Measurements from ENCODE around the gene CCDC171. TPM values are rescaled to one million over a fixed set of nuclear protein-coding genes. Genes with fewer than 3 reads are reported as not detected.
A peak's percentile ranks its signal among the peaks of the same experiment; 100 is the strongest.

CCDC171 gene
- total and polyA plus RNA-seq, 2 donors from 2014 or later, result 1.2 to 5.1 TPM

DNA sequence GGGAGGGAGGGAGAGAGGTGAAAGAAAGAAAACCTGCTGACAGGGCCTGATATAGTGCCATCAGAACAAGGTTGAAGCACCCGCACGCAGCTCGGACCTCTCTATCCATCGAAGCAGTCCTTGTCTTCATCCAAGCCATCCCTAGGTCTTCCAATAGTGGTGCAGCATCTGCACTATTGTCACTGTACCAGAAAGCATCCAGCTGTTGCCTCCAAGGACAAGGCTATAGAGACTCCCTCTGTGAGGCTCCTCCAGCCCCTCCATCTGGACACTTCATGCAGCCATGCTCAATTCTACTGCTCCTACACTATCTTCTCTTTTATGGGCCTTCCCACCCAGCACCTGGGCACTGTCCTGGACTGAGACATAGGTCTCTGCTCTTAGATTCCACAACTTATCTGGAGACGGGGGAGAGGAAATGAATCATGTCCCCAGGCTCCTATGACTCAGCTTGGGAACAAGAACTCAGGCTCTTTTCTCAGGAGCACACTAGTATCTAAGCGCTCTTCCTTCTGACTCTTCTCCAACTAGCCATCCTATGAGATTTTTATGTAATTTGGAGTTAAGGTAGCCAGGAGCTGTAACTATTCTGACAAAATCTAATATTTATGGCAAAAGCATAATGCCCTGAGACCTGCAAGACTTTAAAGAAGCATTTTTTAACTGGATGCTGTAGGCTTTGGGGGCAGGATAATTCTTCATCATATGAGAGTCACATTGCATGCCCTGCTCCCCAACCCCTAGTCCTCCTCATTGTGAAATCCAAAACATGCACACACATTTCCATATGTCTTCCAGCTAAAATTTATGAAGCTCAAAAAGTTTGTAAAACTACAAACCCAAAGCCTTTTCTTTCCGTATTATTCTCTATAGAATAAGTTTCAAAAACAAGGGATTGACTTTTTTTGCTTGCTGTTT is 446.8 kb downstream of the CCDC171 start:
- intact Hi-C loops (cut with DNase I), result no loop called here
- H3K36me3 ChIP-seq (ENCODE audit: control insufficient read depth in 2 of 3, insufficient read depth in 3 of 3, low read length in 3 of 3), result no peaks in the 10 kb centered on the region
- no peaks in the 10 kb centered on the region for H3K9me3 ChIP-seq (ENCODE audit: control insufficient read depth in 2 of 3, insufficient read depth in 1 of 3, low read length in 3 of 3)
- TF ChIP-seq, protein P1, sequence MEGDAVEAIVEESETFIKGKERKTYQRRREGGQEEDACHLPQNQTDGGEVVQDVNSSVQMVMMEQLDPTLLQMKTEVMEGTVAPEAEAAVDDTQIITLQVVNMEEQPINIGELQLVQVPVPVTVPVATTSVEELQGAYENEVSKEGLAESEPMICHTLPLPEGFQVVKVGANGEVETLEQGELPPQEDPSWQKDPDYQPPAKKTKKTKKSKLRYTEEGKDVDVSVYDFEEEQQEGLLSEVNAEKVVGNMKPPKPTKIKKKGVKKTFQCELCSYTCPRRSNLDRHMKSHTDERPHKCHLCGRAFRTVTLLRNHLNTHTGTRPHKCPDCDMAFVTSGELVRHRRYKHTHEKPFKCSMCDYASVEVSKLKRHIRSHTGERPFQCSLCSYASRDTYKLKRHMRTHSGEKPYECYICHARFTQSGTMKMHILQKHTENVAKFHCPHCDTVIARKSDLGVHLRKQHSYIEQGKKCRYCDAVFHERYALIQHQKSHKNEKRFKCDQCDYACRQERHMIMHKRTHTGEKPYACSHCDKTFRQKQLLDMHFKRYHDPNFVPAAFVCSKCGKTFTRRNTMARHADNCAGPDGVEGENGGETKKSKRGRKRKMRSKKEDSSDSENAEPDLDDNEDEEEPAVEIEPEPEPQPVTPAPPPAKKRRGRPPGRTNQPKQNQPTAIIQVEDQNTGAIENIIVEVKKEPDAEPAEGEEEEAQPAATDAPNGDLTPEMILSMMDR (IDR thresholded peaks at IDR 0.05; ENCODE audit: borderline replicate concordance, extremely low read depth, insufficient read depth), result no peak
- H3K4me3 ChIP-seq (ENCODE audit: low read length in 3 of 3), result no peak overlapping the region
- DNase-seq, result peak in 1 of 5 donors; percentile 53
- no peaks in the 10 kb centered on the region for H3K4me1 ChIP-seq (ENCODE audit: control insufficient read depth in 2 of 3, insufficient read depth in 2 of 3, low read depth in 1 of 3, low read length in 3 of 3)
- no peaks in the 10 kb centered on the region for H3K27me3 ChIP-seq (ENCODE audit: control insufficient read depth, insufficient read depth, low read length)
- no peak overlapping the region for H3K9ac ChIP-seq (ENCODE audit: low read length in 3 of 3)
- FAIRE-seq, result no peak
- no peak overlapping the region for H3K27ac ChIP-seq (ENCODE audit: low read depth in 2 of 2, low read length in 2 of 2)

DNA sequence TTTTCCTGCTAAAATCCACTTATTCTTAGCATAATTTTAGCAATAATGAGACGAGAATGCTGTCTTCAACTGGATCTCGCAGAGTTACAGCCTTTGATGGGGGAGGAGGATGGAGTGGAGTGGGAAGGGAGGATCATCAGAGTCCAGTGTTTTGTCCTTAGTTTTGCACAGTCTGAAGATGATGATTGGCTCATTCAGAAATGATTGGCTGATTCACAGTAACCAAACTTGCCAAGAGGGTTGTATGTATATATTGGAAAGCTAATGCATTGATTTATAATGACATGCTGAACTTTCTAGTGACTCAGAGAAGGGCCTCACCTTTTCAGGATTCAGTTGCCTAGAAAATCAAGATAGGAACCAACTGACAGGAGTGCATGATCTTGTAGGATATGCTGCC is 448.0 kb downstream of the CCDC171 start:
- FAIRE-seq, result no peak
- Histone ChIP-seq H3K9me3 (ENCODE audit: control insufficient read depth in 2 of 3, insufficient read depth in 1 of 3, low read length in 3 of 3) (no peaks in the 10 kb centered on the region), H3K36me3 (ENCODE audit: control insufficient read depth in 2 of 3, insufficient read depth in 3 of 3, low read length in 3 of 3) (no peaks in the 10 kb centered on the region), H3K27ac (ENCODE audit: low read depth in 2 of 2, low read length in 2 of 2) (no peak overlapping the region), H3K9ac (ENCODE audit: low read length in 3 of 3) (no peak overlapping the region), H3K27me3 (ENCODE audit: control insufficient read depth, insufficient read depth, low read length) (no peaks in the 10 kb centered on the region), H3K4me3 (ENCODE audit: low read length in 3 of 3) (no peak overlapping the region), H3K4me1 (ENCODE audit: control insufficient read depth in 2 of 3, insufficient read depth in 2 of 3, low read depth in 1 of 3, low read length in 3 of 3) (no peaks in the 10 kb centered on the region)
- intact Hi-C loops (cut with DNase I), result no loop called here
- TF ChIP-seq, protein P1 (IDR thresholded peaks at IDR 0.05; ENCODE audit: borderline replicate concordance, extremely low read depth, insufficient read depth), result no peak
- DNase-seq, result no peak

DNA sequence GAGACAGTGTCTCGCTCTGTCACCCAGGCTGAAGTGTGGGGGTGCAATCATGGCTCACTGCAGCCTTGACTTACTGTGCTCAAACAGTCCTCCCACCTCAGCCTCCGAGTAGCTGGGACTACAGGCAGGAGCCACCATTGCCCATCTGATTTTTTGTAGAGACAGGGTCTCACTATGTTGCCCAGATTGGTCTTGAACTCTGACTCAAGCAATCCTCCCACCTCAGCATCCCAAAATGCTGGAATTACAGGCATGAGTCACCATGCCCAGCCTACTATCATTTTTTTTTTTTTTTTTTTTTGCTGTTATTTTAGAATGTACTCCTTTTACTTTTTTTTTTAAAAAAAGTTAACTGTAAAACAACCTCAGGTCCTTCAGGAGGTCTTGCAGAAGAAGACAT is 449.0 kb downstream of the CCDC171 start:
- H3K36me3 ChIP-seq (ENCODE audit: control insufficient read depth in 2 of 3, insufficient read depth in 3 of 3, low read length in 3 of 3), result no peaks in the 10 kb centered on the region
- intact Hi-C loops (cut with DNase I), result no loop called here
- TF ChIP-seq, protein P1 (IDR thresholded peaks at IDR 0.05; ENCODE audit: borderline replicate concordance, extremely low read depth, insufficient read depth), result no peak
- no peaks in the 10 kb centered on the region for H3K9me3 ChIP-seq (ENCODE audit: control insufficient read depth in 2 of 3, insufficient read depth in 1 of 3, low read length in 3 of 3)
- H3K27ac ChIP-seq (ENCODE audit: low read depth in 2 of 2, low read length in 2 of 2), result no peak overlapping the region
- DNase-seq (no peak), FAIRE-seq (no peak)
- no peaks in the 10 kb centered on the region for H3K4me1 ChIP-seq (ENCODE audit: control insufficient read depth in 2 of 3, insufficient read depth in 2 of 3, low read depth in 1 of 3, low read length in 3 of 3)
- H3K9ac ChIP-seq (ENCODE audit: low read length in 3 of 3), result no peak overlapping the region
- H3K27me3 ChIP-seq (ENCODE audit: control insufficient read depth, insufficient read depth, low read length), result no peaks in the 10 kb centered on the region
- H3K4me3 ChIP-seq (ENCODE audit: low read length in 3 of 3), result no peak overlapping the region

Data from kidney (tissue), 14 donors.